HL-60/S4 (cell line): ENCODE measurements around the gene LSAMP.

Experiments
- in situ Hi-C: fragments of 300-500 bp; cut with MboI; formaldehyde crosslinking; loops from 2 replicates; pipeline ENCODE4 v1.14.3; 2022; ENCODE audit warnings: low sequenced_read_pairs

Gene LSAMP

GRCh38 chr3:116367761-116368395, 77.4 kb downstream of the LSAMP start:
- in situ Hi-C loops, result no loop called here

GRCh38 chr3:116356056-116356455, 89.2 kb downstream of the LSAMP start:
- in situ Hi-C loops, result no loop called here

GRCh38 chr3:116354382-116354781, 90.9 kb downstream of the LSAMP start:
- in situ Hi-C loops, result no loop called here

GRCh38 chr3:116350119-116350733, 95.1 kb downstream of the LSAMP start:
- in situ Hi-C loops, result no loop called here

GRCh38 chr3:116348216-116348615, 97.1 kb downstream of the LSAMP start:
- in situ Hi-C loops, result no loop called here

- in situ Hi-C loops, result no loop called here
These were observed 102.8 kb downstream of the LSAMP start for GRCh38 chr3:116342499-116342898.

- in situ Hi-C loops, result no loop called here
These were observed 103.4 kb downstream of the LSAMP start for GRCh38 chr3:116341899-116342298.

GRCh38 chr3:116341381-116341780, 103.9 kb downstream of the LSAMP start:
- in situ Hi-C loops, result no loop called here

- in situ Hi-C loops, result no loop called here
These were observed 104.5 kb downstream of the LSAMP start for GRCh38 chr3:116340680-116341216.

GRCh38 chr3:116339441-116340028, 105.8 kb downstream of the LSAMP start:
- in situ Hi-C loops, result no loop called here

- in situ Hi-C loops, result no loop called here
These were observed 106.6 kb downstream of the LSAMP start for GRCh38 chr3:116338713-116339112.

GRCh38 chr3:116337229-116337628, 108.1 kb downstream of the LSAMP start:
- in situ Hi-C loops, result no loop called here

- in situ Hi-C loops, result no loop called here
These were observed 113.9 kb downstream of the LSAMP start for GRCh38 chr3:116331380-116331779.

- in situ Hi-C loops, result no loop called here
These were observed 122.4 kb downstream of the LSAMP start for GRCh38 chr3:116322750-116323375.

GRCh38 chr3:116318370-116318769, 126.9 kb downstream of the LSAMP start:
- in situ Hi-C loops, result no loop called here

GRCh38 chr3:116316771-116317170, 128.5 kb downstream of the LSAMP start:
- in situ Hi-C loops, result no loop called here

- in situ Hi-C loops, result no loop called here
These were observed 130.8 kb downstream of the LSAMP start for GRCh38 chr3:116314476-116314875.

- in situ Hi-C loops, result no loop called here
These were observed 138.6 kb downstream of the LSAMP start for GRCh38 chr3:116306720-116307119.

GRCh38 chr3:116306149-116306548, 139.1 kb downstream of the LSAMP start:
- in situ Hi-C loops, result no loop called here

GRCh38 chr3:116302087-116302747, 143.1 kb downstream of the LSAMP start:
- in situ Hi-C loops, result no loop called here

- in situ Hi-C loops, result no loop called here
These were observed 143.9 kb downstream of the LSAMP start for GRCh38 chr3:116301422-116301821.
